NB4 (cell line): Measurements from ENCODE around the gene GMEB1.

Source experiments
- CTCF ChIP-seq: IDR thresholded peaks from one replicate; pipeline ENCODE4 v1.5.1; 2012; ENCODE audit warnings: low read depth, low read length
- POLR2A ChIP-seq: IDR thresholded peaks from 2 replicates; pipeline ENCODE4 v1.6.1; 2011; ENCODE audit warnings: mild to moderate bottlenecking; ENCODE audit not compliant: insufficient read length; ENCODE audit errors: extremely low read depth

- no peak for TF ChIP-seq CTCF
- no peak for TF ChIP-seq POLR2A
Measured at GRCh38 chr1:28632560-28632959, 36.0 kb upstream of the GMEB1 start.
